ENCODE data around the gene PTGR2.
"Not testable (repeated sequence)": the region's sequence is repeated elsewhere in the genome, so short reads cannot be mapped to it uniquely, and the experiment has no call there.

The PTGR2 gene

GRCh38 chr14:73833530-73834260 lies 17.9 kb upstream of the PTGR2 start:
- DNase-seq: no peak

- no peak for DNase-seq
These were observed 17.4 kb upstream of the PTGR2 start for GRCh38 chr14:73834261-73834625.

- DNase-seq: not testable (repeated sequence)
These were observed 13.2 kb upstream of the PTGR2 start for GRCh38 chr14:73838293-73839034.

- no peak for DNase-seq
These were observed 9.4 kb upstream of the PTGR2 start for GRCh38 chr14:73842201-73842600.

- no peak for DNase-seq
These were observed 8.8 kb upstream of the PTGR2 start for GRCh38 chr14:73842851-73843250.

GRCh38 chr14:73843296-73843695 lies 8.3 kb upstream of the PTGR2 start:
- DNase-seq: no peak

- no peak for DNase-seq
These were observed 4.7 kb upstream of the PTGR2 start for GRCh38 chr14:73846947-73847346.

- DNase-seq: no peak
These were observed 631 bp upstream of the PTGR2 start for GRCh38 chr14:73851000-73851399.

- no peak for DNase-seq
These were observed 7.5 kb downstream of the PTGR2 start for GRCh38 chr14:73859145-73859544.

GRCh38 chr14:73861073-73861472 lies 9.4 kb downstream of the PTGR2 start:
- no peak for DNase-seq

- DNase-seq: no peak
These were observed 10.8 kb downstream of the PTGR2 start for GRCh38 chr14:73862480-73862879.

- DNase-seq: no peak
These were observed 11.6 kb downstream of the PTGR2 start for GRCh38 chr14:73863209-73863608.

GRCh38 chr14:73865534-73866113 lies 14.0 kb downstream of the PTGR2 start:
- no peak for DNase-seq

- not testable (repeated sequence) for DNase-seq
These were observed 18.1 kb downstream of the PTGR2 start for GRCh38 chr14:73869754-73870153.

- no peak for DNase-seq
These were observed 19.0 kb downstream of the PTGR2 start for GRCh38 chr14:73870525-73871235.

GRCh38 chr14:73873660-73874059 lies 22.0 kb downstream of the PTGR2 start:
- DNase-seq: no peak

- no peak for DNase-seq
These were observed 26.2 kb downstream of the PTGR2 start for GRCh38 chr14:73877790-73878189.

- no peak for DNase-seq
These were observed 26.8 kb downstream of the PTGR2 start for GRCh38 chr14:73878436-73878835.

GRCh38 chr14:73879027-73879426 lies 27.4 kb downstream of the PTGR2 start:
- DNase-seq: no peak

- DNase-seq: no peak
These were observed 33.0 kb downstream of the PTGR2 start for GRCh38 chr14:73884438-73885190.

GRCh38 chr14:73886449-73887317 lies 35.1 kb downstream of the PTGR2 start, which contains the start of gene ZNF410:
TSS of gene ZNF410 (plus strand) at chr14:73886859. CDS start at chr14:73892176, 5,317 bp downstream.
- DNase-seq: peak; percentile 85

- DNase-seq: no peak
These were observed 35.6 kb downstream of the PTGR2 start for GRCh38 chr14:73887318-73887616.

All from activated CD4-positive, alpha-beta T cell treated with anti-CD3 and anti-CD28 coated beads, Interleukin-2, amount 50 U/mL, for 1 hour (primary cell).